ENCODE data around the gene FSD2.

DNA sequence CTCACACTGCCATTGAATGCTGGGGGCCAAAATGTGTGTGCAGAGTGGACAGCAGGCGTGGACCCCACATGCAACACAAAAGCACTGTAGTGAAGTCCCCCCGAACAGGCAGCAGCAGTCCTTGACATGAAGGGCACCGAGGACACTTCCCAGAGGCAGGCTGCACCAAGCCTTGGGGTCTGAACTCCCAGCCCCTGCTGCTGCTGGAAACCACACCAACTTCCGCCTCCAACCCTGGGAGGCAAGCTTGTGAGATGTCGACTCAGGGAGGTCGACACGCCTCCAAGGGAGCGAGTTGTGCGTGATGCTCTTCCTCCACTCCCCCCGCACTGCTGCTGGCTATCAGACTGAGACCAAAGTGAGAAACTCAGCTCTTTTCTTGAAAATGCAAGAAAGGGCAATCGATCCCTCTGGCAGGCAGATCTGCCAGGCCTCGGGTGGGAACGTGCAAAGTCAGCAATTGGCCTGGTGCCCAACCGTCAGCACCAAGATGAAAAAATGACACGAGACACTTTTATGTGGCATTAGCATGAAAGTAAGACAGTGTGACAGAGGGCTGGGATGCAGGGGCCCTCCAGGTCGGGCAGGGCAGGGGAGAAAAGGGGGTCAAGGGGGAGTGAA, 47.2 kb upstream of the FSD2 start:
- TF ChIP-seq CTCF (conservative IDR thresholded peaks at IDR 0.05) (no peak), EZH2 (IDR thresholded peaks at IDR 0.05; ENCODE audit: low read depth) (no peak)
